ENCODE results near the gene FMNL2.
A peak's percentile ranks its signal among the peaks of the same experiment; 100 is the strongest.

FMNL2 gene

DNA sequence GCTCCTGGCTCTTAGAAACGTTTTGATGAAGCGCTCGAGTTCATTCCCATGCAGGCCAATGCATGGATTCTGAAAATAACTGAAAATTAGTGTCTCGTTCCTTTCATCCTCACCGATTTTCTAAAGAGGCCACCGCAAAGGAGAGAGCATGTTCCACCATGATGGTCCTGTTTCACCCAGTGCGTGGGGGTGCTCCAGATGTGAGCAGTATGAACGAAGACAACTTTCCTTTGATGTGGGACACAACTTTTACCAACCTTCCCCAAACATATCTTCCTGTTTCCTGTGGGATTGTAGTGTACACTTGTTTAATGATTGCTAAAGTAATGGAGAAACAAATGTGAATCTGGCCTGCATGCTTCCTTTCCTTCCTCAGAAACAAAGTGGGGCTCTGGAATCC is 267.8 kb downstream of the FMNL2 start:
- WGBS: 97% methylated on average over 7 of the region's 8 CpGs
- no peak overlapping the region for H2BK12ac ChIP-seq (ENCODE audit: low read length in 2 of 2)
- H3K9ac ChIP-seq (ENCODE audit: low read length): no peak overlapping the region
- no peak overlapping the region for H4K91ac ChIP-seq (ENCODE audit: low read length)
- no peak overlapping the region for H3K4me3 ChIP-seq (ENCODE audit: insufficient read depth in 1 of 2, low read depth in 1 of 2, low read length in 2 of 2)
- H3K4ac ChIP-seq (ENCODE audit: low read depth in 1 of 2, low read length in 2 of 2): no peak overlapping the region
- no peak overlapping the region for H3K23ac ChIP-seq (ENCODE audit: low read length in 2 of 2)
- H4K8ac ChIP-seq (ENCODE audit: low read length): peak overlapping the region; percentile 21
- no peak for DNase-seq
- no peak overlapping the region for H2BK120ac ChIP-seq (ENCODE audit: low read depth, low read length)
- no peak overlapping the region for H2AFZ ChIP-seq (ENCODE audit: low read depth, low read length)
- H2AK5ac ChIP-seq (ENCODE audit: low read length, severe bottlenecking): no peak overlapping the region
- peak overlapping the region; percentile 76 for H3K27ac ChIP-seq (ENCODE audit: low read length, poor library complexity, severe bottlenecking)
- H3K27me3 ChIP-seq (ENCODE audit: control insufficient read depth in 1 of 2, insufficient read depth in 1 of 2, low read length in 2 of 2): no peaks in the 10 kb centered on the region
- no peak overlapping the region for H3K14ac ChIP-seq (ENCODE audit: low read length in 2 of 2)
- H3K18ac ChIP-seq (ENCODE audit: low read depth in 1 of 2, low read length in 2 of 2): no peak overlapping the region
- H3K36me3 ChIP-seq (ENCODE audit: control insufficient read depth in 1 of 2, insufficient read depth in 2 of 2, low read depth in 1 of 2, low read length in 2 of 2): peaks cover 5 to 33% of the 10 kb centered on the region in 2 experiments
- no peak overlapping the region for H2BK5ac ChIP-seq (ENCODE audit: low read depth, low read length, poor library complexity, severe bottlenecking)
- peaks cover 19% of the 10 kb centered on the region for H3K79me1 ChIP-seq (replicated peaks; ENCODE audit: low read length, poor library complexity, severe bottlenecking)
- H3K9me3 ChIP-seq (ENCODE audit: control insufficient read depth, low read length): no peaks in the 10 kb centered on the region
- peaks cover 6% of the 10 kb centered on the region for H3K4me1 ChIP-seq (ENCODE audit: control insufficient read depth, insufficient read depth, low read depth, low read length)
- no peak overlapping the region for H2BK15ac ChIP-seq (ENCODE audit: low read depth, poor library complexity, severe bottlenecking)
- H3K4me2 ChIP-seq (ENCODE audit: low read length, poor library complexity, severe bottlenecking): no peak overlapping the region

DNA sequence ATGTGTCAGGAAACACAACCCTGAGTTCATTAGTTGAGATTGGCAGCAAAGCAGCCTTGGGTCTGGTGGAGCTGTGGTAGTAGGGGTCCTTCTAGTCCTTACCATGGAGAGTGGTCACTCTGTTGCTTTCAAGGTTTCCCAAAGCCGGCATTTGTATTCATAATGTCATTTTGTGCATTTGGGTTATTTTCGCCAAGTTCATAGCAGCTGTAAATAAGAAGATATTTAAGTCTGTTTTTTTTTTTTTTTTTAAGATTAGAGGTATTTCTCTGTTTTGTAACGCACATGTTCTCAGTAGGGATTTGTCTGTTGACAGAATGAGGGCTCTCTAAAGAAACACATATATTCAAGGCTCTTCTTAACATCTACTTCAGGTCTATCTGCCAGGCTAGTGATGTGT is 268.2 kb downstream of the FMNL2 start:
- WGBS: 100% methylated on average over 2 of the region's 3 CpGs
- Histone ChIP-seq H3K23ac (ENCODE audit: low read length in 2 of 2) (no peak overlapping the region), H3K18ac (ENCODE audit: low read depth in 1 of 2, low read length in 2 of 2) (no peak overlapping the region), H4K91ac (ENCODE audit: low read length) (no peak overlapping the region), H2BK5ac (ENCODE audit: low read depth, low read length, poor library complexity, severe bottlenecking) (no peak overlapping the region), H3K4ac (ENCODE audit: low read depth in 1 of 2, low read length in 2 of 2) (no peak overlapping the region), H3K36me3 (ENCODE audit: control insufficient read depth in 1 of 2, insufficient read depth in 2 of 2, low read depth in 1 of 2, low read length in 2 of 2) (peaks cover 5 to 32% of the 10 kb centered on the region in 2 experiments), H2BK15ac (ENCODE audit: low read depth, poor library complexity, severe bottlenecking) (no peak overlapping the region), H3K79me1 (replicated peaks; ENCODE audit: low read length, poor library complexity, severe bottlenecking) (peaks cover 21% of the 10 kb centered on the region), H2BK120ac (ENCODE audit: low read depth, low read length) (no peak overlapping the region), H3K4me2 (ENCODE audit: low read length, poor library complexity, severe bottlenecking) (no peak overlapping the region), H3K27me3 (ENCODE audit: control insufficient read depth in 1 of 2, insufficient read depth in 1 of 2, low read length in 2 of 2) (no peaks in the 10 kb centered on the region), H2AK5ac (ENCODE audit: low read length, severe bottlenecking) (no peak overlapping the region), H4K8ac (ENCODE audit: low read length) (no peak overlapping the region), H2AFZ (ENCODE audit: low read depth, low read length) (no peak overlapping the region), H3K27ac (ENCODE audit: low read length, poor library complexity, severe bottlenecking) (peak overlapping the region; percentile 76), H3K4me1 (ENCODE audit: control insufficient read depth, insufficient read depth, low read depth, low read length) (peaks cover 6% of the 10 kb centered on the region), H2BK12ac (ENCODE audit: low read length in 2 of 2) (no peak overlapping the region), H3K9me3 (ENCODE audit: control insufficient read depth, low read length) (no peaks in the 10 kb centered on the region), H3K4me3 (ENCODE audit: insufficient read depth in 1 of 2, low read depth in 1 of 2, low read length in 2 of 2) (no peak overlapping the region), H3K9ac (ENCODE audit: low read length) (no peak overlapping the region), H3K14ac (ENCODE audit: low read length in 2 of 2) (no peak overlapping the region)
- no peak for DNase-seq

DNA sequence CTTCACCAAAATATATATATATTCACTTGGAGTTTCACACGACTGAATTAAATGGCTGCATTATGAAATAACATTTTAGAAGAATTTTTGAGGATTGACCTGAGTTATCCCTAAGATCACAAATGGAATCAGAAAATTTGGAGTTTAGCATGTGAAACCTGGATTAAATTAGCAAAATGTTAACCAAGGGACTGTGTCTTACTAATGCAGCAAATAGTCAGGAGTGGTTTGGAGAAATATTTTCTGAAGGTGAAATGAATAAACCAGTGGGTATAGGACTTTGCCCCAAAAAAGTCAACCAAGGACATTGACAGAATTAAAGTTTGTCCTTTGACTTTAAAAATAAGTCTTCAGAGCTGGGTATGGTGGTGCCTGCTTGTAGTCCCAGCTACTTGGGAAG is 271.1 kb downstream of the FMNL2 start:
- DNase-seq: no peak
- H3K27ac ChIP-seq (ENCODE audit: low read length, poor library complexity, severe bottlenecking): no peak overlapping the region
- no peak overlapping the region for H2BK120ac ChIP-seq (ENCODE audit: low read depth, low read length)

DNA sequence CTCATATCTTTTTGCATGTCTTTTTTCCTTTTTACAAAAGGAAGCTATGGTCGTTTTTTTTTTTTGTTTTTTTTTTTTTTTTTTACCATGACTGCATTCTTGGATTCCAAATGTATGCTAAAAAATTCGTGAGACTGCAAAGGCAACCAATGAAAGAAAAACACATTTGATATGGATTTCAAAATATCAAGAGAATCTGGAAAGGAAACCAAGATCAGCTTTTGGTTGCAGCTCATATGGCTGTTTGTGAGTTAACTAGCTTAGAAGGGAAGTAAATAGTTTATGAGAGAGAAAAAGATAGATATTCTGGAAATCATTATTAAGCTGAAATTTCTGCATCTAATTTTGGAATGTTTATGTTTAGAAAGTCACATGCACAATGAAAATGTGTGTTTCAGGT is 272.0 kb downstream of the FMNL2 start:
- no peak for DNase-seq
- Histone ChIP-seq H3K4me3 (ENCODE audit: insufficient read depth in 1 of 2, low read depth in 1 of 2, low read length in 2 of 2) (no peak overlapping the region), H3K4ac (ENCODE audit: low read depth in 1 of 2, low read length in 2 of 2) (no peak overlapping the region), H2BK120ac (ENCODE audit: low read depth, low read length) (no peak overlapping the region), H2BK12ac (ENCODE audit: low read length in 2 of 2) (no peak overlapping the region), H3K79me1 (replicated peaks; ENCODE audit: low read length, poor library complexity, severe bottlenecking) (peaks cover 18% of the 10 kb centered on the region), H3K27me3 (ENCODE audit: control insufficient read depth in 1 of 2, insufficient read depth in 1 of 2, low read length in 2 of 2) (no peaks in the 10 kb centered on the region), H2BK5ac (ENCODE audit: low read depth, low read length, poor library complexity, severe bottlenecking) (no peak overlapping the region), H4K91ac (ENCODE audit: low read length) (no peak overlapping the region), H3K18ac (ENCODE audit: low read depth in 1 of 2, low read length in 2 of 2) (no peak overlapping the region), H2AK5ac (ENCODE audit: low read length, severe bottlenecking) (no peak overlapping the region), H4K8ac (ENCODE audit: low read length) (no peak overlapping the region), H3K4me1 (ENCODE audit: control insufficient read depth, insufficient read depth, low read depth, low read length) (peaks cover 4% of the 10 kb centered on the region), H3K4me2 (ENCODE audit: low read length, poor library complexity, severe bottlenecking) (no peak overlapping the region), H2AFZ (ENCODE audit: low read depth, low read length) (no peak overlapping the region), H3K36me3 (ENCODE audit: control insufficient read depth in 1 of 2, insufficient read depth in 2 of 2, low read depth in 1 of 2, low read length in 2 of 2) (peaks cover 5 to 40% of the 10 kb centered on the region in 2 experiments), H3K14ac (ENCODE audit: low read length in 2 of 2) (no peak overlapping the region), H2BK15ac (ENCODE audit: low read depth, poor library complexity, severe bottlenecking) (no peak overlapping the region), H3K27ac (ENCODE audit: low read length, poor library complexity, severe bottlenecking) (no peak overlapping the region), H3K9me3 (ENCODE audit: control insufficient read depth, low read length) (no peaks in the 10 kb centered on the region), H3K9ac (ENCODE audit: low read length) (no peak overlapping the region), H3K23ac (ENCODE audit: low read length in 2 of 2) (no peak overlapping the region)
- WGBS: no CpG with 5 or more reads among the region's 2 CpGs

More for the DNA sequence above, 271.1 kb downstream of the FMNL2 start:
- H4K8ac ChIP-seq (ENCODE audit: low read length): no peak overlapping the region
- no peak overlapping the region for H3K9ac ChIP-seq (ENCODE audit: low read length)
- H3K4me1 ChIP-seq (ENCODE audit: control insufficient read depth, insufficient read depth, low read depth, low read length): peaks cover 4% of the 10 kb centered on the region
- no peak overlapping the region for H3K4me2 ChIP-seq (ENCODE audit: low read length, poor library complexity, severe bottlenecking)
- 100% methylated on average over 1 of the region's 1 CpG for WGBS
- no peak overlapping the region for H3K4me3 ChIP-seq (ENCODE audit: insufficient read depth in 1 of 2, low read depth in 1 of 2, low read length in 2 of 2)
- no peak overlapping the region for H2BK12ac ChIP-seq (ENCODE audit: low read length in 2 of 2)
- H2BK15ac ChIP-seq (ENCODE audit: low read depth, poor library complexity, severe bottlenecking): no peak overlapping the region
- peaks cover 5 to 40% of the 10 kb centered on the region in 2 experiments for H3K36me3 ChIP-seq (ENCODE audit: control insufficient read depth in 1 of 2, insufficient read depth in 2 of 2, low read depth in 1 of 2, low read length in 2 of 2)
- peaks cover 18% of the 10 kb centered on the region for H3K79me1 ChIP-seq (replicated peaks; ENCODE audit: low read length, poor library complexity, severe bottlenecking)
- H2BK5ac ChIP-seq (ENCODE audit: low read depth, low read length, poor library complexity, severe bottlenecking): no peak overlapping the region
- H3K18ac ChIP-seq (ENCODE audit: low read depth in 1 of 2, low read length in 2 of 2): no peak overlapping the region
- no peak overlapping the region for H2AFZ ChIP-seq (ENCODE audit: low read depth, low read length)
- H4K91ac ChIP-seq (ENCODE audit: low read length): no peak overlapping the region
- H3K23ac ChIP-seq (ENCODE audit: low read length in 2 of 2): no peak overlapping the region
- H3K9me3 ChIP-seq (ENCODE audit: control insufficient read depth, low read length): no peaks in the 10 kb centered on the region
- no peaks in the 10 kb centered on the region for H3K27me3 ChIP-seq (ENCODE audit: control insufficient read depth in 1 of 2, insufficient read depth in 1 of 2, low read length in 2 of 2)
- no peak overlapping the region for H2AK5ac ChIP-seq (ENCODE audit: low read length, severe bottlenecking)
- no peak overlapping the region for H3K4ac ChIP-seq (ENCODE audit: low read depth in 1 of 2, low read length in 2 of 2)
- H3K14ac ChIP-seq (ENCODE audit: low read length in 2 of 2): no peak overlapping the region

Measured in mesenchymal stem cell (in vitro differentiated cells and primary cell).